Activated CD4-positive, alpha-beta T cell treated with anti-CD3 and anti-CD28 coated beads for 24 hours (primary cell): ENCODE results near the gene HK3.

Experiments
- DNase-seq, 2 donors: peaks; one replicate each; pipeline ENCODE4 v3.0.0-alpha.2; 2020; ENCODE audit warnings: low read depth in 2 of 2

The HK3 gene

DNA sequence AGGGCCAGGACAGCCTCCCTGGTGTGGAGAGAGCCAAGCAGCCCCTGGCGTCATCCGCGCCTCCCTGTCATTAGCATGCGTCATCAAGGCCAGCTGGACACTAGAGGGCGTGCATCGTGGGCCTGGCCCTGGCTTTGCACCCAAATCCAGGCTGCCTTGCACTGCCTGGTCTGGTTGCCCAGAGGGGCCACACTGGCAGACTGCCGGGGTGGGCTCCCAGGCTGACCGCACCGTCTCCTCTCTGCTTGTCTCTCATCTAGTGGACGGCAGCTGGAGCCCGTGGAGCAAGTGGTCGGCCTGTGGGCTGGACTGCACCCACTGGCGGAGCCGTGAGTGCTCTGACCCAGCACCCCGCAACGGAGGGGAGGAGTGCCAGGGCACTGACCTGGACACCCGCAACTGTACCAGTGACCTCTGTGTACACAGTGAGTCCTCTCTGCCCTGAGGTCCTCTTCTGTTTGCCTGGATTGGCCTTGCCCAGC lies 29.0 kb downstream of the HK3 start:
- no peak for DNase-seq

DNA sequence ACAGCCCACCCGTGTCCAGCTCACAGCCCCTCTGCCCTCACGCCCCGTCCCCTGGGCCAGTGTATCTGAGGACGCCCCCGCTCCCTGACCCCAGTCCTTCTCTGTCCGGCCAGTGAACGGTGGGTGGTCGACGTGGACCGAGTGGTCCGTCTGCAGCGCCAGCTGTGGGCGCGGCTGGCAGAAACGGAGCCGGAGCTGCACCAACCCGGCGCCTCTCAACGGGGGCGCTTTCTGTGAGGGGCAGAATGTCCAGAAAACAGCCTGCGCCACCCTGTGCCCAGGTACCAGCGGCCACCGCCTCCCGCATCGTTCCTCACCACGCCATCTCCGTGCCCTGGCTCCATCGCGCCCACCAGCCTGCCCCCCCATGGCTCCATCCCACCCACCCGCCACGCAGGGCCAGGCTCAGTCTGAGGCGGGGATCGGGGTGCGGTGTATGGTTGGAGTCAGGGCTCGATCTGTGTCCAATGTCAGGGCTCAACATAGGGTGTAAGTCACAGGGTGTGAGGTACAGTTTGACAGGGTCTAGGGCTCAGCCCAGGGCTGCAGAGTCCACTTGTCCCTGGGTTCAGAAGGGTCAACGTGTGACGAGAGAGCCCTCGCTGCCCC lies 29.5 kb downstream of the HK3 start:
- no peak for DNase-seq

DNA sequence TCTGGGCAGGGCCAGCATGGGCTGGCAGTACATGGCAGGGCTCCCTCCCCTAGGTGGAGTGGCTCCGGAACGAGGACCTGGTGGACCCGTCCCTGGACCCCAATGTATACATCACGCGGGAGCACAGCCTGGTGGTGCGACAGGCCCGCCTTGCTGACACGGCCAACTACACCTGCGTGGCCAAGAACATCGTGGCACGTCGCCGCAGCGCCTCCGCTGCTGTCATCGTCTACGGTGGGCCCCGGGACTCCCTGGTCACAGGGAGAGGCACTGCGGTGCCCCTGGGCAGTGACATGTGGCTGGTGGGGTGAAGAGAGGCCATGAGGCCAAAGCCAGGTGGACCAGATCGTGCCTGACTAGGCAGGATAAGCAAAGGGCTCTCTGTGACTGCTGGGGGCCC lies 30.4 kb downstream of the HK3 start:
- DNase-seq, result no peak

DNA sequence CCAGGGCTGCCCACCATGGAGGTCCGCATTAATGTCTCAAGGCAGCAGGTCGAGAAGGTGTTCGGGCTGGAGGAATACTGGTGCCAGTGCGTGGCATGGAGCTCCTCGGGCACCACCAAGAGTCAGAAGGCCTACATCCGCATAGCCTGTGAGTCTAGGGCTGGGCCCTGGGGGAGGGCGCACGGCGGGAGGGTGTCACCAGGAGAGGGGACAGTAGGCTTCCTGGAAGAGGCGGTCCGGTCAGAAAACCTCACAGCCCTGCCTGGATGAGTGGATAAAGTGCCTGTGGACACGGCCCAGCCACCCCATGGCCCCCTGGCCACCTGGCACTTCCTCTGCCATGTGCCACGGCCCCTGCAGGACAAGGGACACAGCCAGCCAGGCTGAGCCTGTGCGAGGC lies 31.0 kb downstream of the HK3 start:
- no peak for DNase-seq

DNA sequence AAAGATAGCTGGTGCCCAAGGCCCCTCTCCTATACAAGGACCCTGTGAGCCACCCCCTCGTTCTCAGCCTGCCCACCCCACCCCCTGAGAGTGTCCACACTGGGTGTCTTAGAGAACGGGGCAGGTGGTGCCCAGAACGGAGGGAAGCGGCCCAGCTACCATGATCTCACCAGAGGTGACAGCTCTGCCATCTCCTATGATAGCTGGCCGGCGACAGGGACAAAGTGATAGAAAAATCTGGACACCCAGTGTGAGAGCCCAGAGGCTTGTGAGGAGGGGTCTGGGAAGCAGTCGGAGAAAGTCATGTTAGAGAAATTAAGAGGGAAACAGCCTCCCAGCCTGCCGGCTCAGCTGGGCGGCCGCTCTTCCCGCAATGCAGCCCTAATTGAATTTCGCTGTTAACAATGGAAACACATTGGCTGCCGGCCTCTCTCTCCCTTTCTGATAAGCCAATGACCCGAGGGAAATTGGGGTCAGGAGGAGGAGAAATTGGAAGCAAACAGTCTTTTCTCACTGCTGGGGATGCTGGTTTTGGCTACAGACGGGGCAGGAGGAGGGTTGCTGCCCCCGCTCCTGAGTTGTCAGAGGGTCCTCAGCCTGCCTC lies 32.3 kb downstream of the HK3 start:
- no peak for DNase-seq

DNA sequence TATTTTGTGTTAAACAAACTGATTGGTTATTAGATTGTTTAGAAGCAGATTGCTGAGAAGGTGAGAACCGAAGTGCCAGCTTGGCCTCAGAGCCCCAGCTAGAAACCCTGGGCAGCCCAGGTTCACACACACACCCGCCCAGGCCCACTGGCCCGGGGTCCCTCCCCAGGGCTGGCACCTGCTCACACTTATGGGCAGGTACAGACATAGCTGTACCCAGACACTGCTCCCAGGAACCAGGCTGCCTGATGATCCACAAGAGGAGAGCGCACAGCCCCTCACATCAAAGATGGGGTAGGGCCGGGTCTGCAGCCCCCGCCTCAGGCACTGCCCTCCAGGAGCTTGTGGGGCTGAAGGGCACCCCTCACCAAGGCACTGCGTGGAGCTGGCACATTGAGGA lies 33.2 kb downstream of the HK3 start:
- DNase-seq, result no peak

DNA sequence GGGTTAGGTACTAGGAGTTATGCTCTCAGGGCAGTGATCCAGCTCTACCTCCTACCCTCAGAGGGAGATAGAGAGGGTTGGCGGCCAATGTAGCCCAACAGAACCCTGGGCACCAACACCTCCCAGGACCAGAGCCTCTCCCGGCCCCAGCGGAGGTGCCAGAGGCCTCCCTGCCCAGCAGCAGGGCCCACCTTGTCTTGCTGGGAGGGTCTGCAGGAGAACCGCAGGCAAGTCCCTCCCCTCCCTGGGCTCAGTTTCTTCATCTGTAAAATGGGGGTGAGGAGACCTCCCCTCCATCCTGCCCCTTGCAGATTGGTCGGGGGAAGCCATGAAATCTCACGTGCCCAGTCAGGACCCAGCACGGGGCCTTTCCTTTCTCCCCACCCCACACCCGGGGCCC lies 34.4 kb downstream of the HK3 start:
- DNase-seq, result no peak

DNA sequence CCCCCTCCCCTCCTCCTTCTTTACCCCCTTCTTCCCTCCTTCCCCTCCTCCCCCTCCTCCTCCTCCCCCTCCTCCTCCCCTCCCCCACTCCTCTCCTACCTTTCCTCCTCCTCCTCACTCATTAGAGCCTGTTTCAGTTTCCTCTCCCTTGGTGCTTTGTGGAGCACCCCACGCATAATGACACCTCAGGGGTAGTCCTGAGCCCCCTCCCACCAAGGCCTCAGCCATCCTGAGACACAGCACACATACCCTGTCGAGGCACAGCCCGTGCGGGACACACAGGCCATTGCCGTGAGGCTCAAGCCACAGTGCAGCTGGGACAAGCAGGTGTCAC lies 35.4 kb downstream of the HK3 start:
- no peak for DNase-seq

DNA sequence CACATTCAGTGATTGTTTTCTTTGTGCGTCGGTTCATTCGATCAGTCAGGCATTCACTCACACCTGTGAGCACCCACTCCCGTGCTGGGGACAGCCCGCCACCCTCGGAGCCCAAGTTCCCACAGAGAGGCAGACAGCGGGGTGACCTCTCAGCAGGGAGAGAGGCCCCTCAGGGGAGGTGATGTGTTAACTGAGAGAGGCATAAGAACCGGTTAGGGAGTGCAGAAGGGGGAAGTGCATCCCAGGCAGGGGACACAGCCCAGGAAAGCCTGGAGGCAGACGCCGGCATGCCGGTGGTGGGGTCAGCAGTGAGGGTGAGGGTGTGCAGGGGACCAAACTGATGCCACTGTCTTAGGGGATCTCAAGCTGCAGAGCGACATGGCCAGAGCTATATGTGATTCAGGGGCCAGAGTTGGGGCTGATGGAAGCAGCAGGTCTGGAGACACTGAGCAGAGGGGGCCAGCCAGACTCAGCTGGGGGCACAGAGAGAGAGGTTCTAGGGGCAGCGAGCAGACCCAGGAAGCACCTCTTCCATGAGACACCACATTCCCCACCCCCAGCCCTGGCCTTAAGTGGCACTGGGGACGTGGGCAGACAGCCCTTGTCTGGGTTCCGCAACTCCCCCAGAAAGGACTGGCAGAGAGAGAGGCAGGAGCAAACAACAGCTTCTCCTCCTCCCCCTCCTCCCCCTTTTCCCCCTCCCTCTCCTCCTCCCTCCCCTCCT lies 35.9 kb downstream of the HK3 start:
- no peak for DNase-seq

DNA sequence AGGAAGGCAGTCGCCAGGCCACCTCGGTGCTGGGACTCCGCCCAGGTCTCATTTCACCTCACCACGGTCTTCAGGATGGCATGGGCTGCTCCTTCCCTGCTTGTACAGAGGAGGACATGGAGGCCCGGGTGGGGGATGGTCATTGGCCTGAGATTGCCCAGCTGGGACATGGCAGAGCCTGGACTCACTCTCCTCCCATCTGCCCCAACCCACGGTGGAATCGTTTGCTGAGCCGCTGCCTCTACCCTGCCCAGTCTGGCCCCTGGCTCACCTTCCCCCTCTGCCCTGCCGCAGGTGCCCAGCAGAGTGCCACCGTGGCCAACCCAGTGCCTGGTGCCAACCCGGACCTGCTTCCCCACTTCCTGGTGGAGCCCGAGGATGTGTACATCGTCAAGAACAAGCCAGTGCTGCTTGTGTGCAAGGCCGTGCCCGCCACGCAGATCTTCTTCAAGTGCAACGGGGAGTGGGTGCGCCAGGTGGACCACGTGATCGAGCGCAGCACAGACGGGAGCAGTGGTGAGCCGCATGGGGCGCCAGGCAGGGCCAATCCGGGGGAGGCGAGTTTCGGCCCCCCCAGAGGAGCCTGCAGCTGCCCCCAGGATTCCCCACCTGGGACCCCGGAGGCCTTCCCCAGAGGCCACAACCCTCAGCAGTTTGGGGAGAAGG lies 36.7 kb downstream of the HK3 start:
- DNase-seq, result no peak

DNA sequence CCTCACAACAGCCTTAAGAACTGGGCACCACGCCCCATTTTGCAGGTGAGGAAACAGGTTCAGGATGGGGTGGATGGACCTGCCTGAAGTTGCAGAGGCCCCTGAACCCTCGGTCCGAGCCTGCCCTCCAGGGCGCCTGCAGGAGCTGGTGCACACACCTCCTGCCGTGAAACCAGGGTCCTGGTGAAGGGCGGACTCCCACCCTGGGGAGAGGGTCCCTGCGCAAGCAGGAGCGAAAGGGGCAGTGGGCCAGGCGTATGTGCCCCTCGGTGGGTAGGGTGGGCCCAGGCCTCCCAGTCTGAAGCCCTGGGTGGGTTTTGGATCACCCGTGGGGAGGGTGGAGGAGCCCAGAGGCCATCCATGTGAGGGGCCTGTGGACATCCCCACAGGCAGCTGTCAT lies 37.9 kb downstream of the HK3 start:
- no peak for DNase-seq

DNA sequence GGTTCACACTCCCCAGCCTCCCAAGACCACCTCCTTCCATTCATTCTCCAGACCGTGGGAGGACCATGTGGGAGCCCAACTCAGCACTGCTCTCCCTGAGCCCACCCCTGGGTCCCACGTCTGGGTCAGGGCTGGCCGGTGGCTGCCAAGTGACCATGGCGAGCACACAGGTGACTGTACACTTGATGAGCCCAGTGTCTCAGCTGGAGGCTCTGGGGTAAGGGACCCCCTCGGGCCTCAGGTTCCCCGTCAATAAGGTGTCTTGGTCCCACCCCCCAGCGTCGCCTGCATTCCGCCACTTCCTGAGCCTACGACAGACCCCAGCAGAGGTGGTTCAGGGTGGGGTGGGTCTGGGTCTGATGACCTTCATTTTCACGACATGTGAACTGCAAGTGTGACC lies 38.8 kb downstream of the HK3 start:
- no peak for DNase-seq

DNA sequence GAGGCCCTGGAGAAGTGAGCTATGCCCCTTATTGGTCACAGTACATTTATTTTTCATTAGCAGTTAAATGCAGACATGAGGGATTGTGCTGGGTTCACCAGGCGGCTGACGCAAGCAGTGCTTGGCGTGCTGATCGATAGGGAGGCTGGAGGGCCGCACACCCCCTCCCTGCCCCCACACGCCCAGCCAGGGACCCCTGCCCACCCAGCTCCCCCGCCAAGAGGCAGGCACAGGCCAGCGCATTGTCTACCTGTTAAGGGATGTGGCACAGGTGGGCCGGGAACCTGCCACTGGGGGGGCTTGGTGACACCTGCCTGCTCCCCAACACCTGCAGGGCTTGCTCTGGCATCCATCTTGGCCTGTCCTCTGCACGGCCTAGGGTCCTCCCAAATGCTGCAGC lies 39.2 kb downstream of the HK3 start:
- no peak for DNase-seq

DNA sequence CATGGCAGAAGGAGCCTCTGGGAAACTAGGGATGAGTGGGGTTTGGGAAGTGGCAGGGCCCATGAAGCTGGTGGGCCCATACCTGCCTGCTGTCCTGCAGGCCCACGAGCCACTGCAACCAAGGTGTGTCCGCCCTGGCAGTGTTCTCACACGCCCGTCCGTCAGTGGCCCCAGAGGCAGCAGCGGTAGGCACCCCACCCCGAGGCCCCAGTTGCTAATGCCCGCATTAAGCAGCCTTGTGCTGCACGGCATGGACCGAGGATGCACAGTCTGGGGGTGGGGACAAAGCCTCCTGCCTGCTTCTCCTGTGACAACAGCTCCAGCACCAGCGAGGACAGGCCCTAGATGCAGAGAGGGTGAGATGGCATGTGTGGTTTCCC lies 41.3 kb downstream of the HK3 start:
- DNase-seq, result no peak

DNA sequence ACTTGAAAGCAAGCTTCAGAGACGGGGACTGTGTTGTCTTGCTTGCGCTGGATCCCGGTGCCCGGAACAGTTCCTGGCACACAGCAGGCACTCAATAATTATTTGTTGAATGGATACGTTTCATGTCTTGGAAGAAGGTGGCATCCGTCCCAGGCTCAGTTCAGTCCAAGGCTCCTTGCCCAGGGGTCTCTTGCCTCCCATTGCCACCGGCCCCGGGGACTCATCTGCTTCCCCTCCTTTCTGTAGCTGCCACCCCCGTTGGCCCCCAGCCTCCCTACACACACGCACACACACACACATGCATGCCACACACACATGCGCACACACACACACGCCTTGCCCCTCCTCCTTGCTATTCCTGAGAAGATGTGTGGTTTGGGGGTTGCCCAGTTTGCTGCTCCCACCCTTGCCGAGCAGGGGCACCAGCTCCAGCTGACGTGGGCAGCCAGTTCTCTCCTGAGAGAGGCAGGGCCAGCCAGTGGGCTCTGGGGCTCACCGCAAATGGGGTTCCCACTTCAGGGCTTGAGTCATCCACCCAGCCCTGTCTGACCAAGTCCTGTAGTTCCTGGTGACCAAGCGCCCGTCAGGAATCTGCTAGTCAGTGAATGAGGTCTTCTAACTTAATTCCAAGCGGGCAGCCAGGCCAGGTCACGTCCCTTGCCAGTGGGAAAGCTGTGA lies 41.8 kb downstream of the HK3 start:
- DNase-seq, result no peak

DNA sequence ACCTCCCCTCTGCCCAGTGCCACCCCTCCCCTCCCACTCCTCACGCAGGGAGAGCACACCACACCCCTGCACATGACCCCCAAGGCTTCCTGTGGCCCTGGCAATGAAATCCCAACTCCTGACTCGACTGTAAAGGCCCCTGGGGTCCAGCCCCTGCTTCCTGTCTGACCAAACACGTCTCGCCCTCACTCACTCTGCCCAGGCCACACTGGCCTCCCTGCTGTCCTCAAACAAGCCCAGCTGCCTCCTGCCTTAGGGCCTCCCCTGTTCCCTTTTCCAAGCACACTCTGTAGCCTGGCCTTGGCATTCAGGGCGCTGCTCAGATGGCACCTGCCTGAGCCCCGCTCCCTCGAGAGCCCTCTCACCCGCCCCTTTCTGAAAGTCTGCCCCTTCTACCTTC lies 42.4 kb downstream of the HK3 start:
- no peak for DNase-seq

DNA sequence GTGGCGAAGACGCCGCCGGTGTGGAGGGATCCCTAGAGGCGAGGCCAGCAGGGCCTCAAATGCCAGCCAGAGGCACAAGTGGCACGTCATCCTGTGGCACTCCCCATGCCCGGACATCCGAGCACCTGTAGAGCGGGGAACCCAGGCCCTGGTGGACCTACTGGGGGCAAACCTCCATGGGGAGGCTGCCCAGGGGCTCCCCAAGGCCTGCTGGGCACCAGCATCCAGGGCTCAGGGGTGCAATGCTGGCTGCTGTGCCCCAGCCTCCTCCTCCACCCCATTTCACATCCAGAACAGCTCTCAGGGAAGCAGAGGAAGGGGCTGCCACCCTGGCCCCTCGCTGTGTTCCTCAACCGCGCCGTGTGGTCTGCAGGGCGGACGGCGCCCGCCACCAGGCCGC lies 43.5 kb downstream of the HK3 start:
- no peak for DNase-seq

DNA sequence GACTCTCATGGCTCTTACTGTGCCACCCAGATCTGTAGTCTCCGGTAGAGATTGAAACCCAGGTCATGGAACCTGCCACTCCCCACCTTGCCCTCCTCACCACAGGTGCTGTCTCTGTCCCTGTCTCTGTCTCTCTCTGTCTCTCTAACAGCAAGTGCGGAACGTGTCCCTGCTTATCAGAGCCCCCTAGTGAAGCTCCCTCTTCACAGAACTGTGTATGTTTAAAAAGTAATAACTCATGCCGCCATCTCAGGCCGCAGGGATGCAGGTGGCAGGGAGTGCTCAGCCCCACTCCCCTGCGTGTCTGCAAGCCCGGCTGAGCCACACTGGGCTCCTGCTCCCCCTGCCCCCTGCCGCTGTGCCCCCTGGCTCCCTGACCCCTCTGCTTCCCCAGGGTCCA lies 45.0 kb downstream of the HK3 start:
- no peak for DNase-seq

DNA sequence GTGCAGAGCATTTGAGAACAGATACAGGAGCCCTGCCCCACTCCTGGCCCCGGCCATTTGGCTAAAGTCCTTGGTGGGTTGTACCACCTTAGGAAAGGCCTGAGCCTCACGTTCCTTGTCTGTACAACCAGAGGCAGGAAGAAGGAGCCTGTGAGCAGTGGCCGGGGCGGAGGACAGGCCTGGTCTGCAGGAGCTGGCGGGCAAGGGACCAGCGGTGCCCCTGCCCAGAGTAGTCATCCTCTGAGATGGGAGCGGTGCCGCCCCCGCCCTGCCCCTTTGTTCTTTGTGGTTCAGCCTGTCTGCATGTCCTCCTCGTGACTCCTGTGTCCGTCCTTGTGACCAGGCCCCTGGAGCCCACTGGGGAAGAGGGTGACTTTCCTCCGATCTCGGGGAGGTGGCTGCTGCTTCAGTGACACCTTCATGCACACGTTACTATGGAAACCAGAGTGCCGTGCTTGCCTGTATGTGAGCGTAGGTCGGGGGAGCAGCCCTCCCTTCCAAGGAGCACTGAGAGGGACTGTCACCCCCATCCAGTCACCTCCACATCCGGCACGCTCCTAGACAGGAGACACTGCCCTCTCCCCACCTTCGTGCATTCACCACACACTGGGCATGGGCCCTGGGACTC lies 45.9 kb downstream of the HK3 start:
- no peak for DNase-seq

DNA sequence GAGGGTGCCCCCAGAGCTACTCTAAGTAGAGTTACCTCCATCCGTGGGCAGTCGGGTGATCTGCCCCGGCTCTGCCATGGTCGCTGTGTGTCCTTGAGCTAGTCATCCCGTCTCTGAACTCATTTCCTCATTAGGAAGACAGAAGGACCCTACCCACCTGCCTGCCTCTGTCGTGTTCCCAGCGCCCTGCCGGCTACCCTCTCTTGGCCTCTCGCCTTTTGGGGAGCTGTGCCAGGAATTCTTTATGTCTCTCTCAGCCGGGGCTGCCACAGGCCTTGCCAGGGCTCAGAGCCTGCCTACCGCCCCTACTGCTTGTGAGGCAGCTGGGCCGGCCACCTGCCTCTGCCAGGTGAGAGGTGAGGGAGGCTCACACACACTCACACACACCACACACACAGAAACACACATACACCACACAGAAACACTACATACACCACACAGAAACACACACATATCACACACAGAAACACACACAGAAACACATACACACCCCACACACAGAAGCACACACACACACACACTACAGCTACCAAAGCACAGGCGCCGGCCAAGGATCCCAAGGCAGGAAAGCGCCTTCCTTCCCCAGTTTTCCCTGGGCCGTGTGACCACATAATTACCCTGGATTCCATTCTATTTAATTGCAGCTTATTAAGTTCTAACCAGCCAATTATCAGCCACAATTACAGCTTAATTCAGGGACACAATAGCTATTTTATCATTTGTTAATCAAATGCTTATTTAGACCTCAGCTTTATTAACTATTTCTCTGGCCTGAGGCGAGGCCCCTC lies 47.1 kb downstream of the HK3 start:
- DNase-seq, result no peak

DNA sequence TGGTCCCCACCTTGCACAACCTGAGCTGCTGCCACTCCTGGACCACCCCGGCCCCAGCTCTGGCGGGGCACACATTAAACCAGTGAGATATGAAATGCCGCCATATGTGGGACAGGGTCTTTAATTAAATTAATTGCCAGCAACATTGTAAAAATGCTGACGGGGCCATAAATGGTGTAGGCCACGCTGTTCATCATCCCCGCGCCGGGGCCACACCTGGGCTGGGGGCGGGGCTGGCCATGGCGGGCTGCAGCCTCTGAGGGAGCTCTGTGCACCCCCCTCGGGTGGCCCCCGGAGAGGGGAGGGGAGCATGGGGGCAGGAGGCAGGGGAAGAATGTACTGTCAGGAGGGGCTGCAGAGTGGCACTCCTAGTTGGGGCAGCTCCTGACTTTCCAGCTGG lies 47.8 kb downstream of the HK3 start:
- DNase-seq, result no peak
